ENCODE measurements around the gene KYNU. TPM values are rescaled to one million over a fixed set of nuclear protein-coding genes. Genes with fewer than 3 reads are reported as not detected.
A peak's percentile ranks its signal among the peaks of the same experiment; 100 is the strongest.

Gene KYNU
- total and polyA plus RNA-seq, 9 of the 15 experiments (the other 6 are each of a cell fraction or from before 2014, with no cell fraction given) = 2.6 to 11.6 (median 7.2) TPM

GRCh38 chr2:142935563-142936089 is 58.2 kb downstream of the KYNU start:
- no peaks in the 10 kb centered on the region for H3K9me3 ChIP-seq (replicated peaks; ENCODE audit: control insufficient read depth, insufficient read depth, low read depth, low read length)
- H3K9ac ChIP-seq (ENCODE audit: insufficient read depth in 1 of 2, low read depth in 2 of 2, low read length in 2 of 2) = 0 out of 4 replicates have a peak overlapping the region, but pooled peaks of 1 of the 2 experiments have one; percentile 49
- peak overlapping the region; percentile 67 for H3K4me2 ChIP-seq (ENCODE audit: insufficient read depth, low read length)
- no peaks in the 10 kb centered on the region for H4K20me1 ChIP-seq (replicated peaks; ENCODE audit: control insufficient read depth, insufficient read depth, low read length)
- in situ Hi-C loops (cut with MboI) = no loop called here
- H3K36me3 ChIP-seq (ENCODE audit: control insufficient read depth, insufficient read depth, low read length) = no peaks in the 10 kb centered on the region
- no peak overlapping the region for H3K4me3 ChIP-seq
- intact Hi-C loops (cut with micrococcal nuclease) = no loop called here
- 8% methylated on average over 5 of the region's 10 CpGs for WGBS (ENCODE audit: insufficient coverage, low coverage, missing lambda C conversion rate)
- no peaks in the 10 kb centered on the region for H3K9me1 ChIP-seq (ENCODE audit: control insufficient read depth, insufficient read depth, low read length)
- TF ChIP-seq GABPA (tag; conservative IDR thresholded peaks at IDR 0.05; ENCODE audit: low read depth) = peak; percentile 63
- TF ChIP-seq MAZ (CRISPR knock-in tag; conservative IDR thresholded peaks at IDR 0.05 in 1 of 2, IDR thresholded peaks at IDR 0.05 in 1 of 2) = 0 out of 4 replicates have a peak, but pooled peaks of 1 of the 2 experiments have one; percentile 20
- TF ChIP-seq FOXK2 (conservative IDR thresholded peaks at IDR 0.05 in 1 of 2, IDR thresholded peaks at IDR 0.05 in 1 of 2; ENCODE audit: low read depth in 2 of 2) = no peak
- peak in 1 of 2 experiments; percentile 69; a peak in 1 of 4 replicates for TF ChIP-seq ZNF639 (CRISPR knock-in tag; conservative IDR thresholded peaks at IDR 0.05 in 1 of 2, IDR thresholded peaks at IDR 0.05 in 1 of 2)
- TF ChIP-seq ATF4 (CRISPR knock-in tag; IDR thresholded peaks at IDR 0.05) = peak; percentile 35; the same call in 1 of the 2 replicates
- 0 out of 2 replicates have a peak, but pooled peaks have one; percentile 35 for TF ChIP-seq ZNF23 (CRISPR knock-in tag; IDR thresholded peaks at IDR 0.05)
- TF ChIP-seq NR2C2 (CRISPR knock-in tag; IDR thresholded peaks at IDR 0.05) = no peak
- TF ChIP-seq NR2C2 (tag; IDR thresholded peaks at IDR 0.05) = peak; percentile 40; the same call in 1 of the 2 replicates
- 0 out of 2 replicates have a peak, but pooled peaks have one; percentile 18 for TF ChIP-seq NR2C1 (IDR thresholded peaks at IDR 0.05)
- peak; percentile 19; the same call in 1 of the 2 replicates for TF ChIP-seq NR2C1 (tag; IDR thresholded peaks at IDR 0.05)
- peak; percentile 68; the same call in 1 of the 2 replicates for TF ChIP-seq OTX1 (CRISPR knock-in tag; IDR thresholded peaks at IDR 0.05)
- TF ChIP-seq NEUROD1 (IDR thresholded peaks at IDR 0.05; ENCODE audit: borderline replicate concordance, low read depth, low read length, partially characterized antibody) = no peak
- TF ChIP-seq BRD9 (IDR thresholded peaks at IDR 0.05; ENCODE audit: low read depth, partially characterized antibody) = no peak
- TF ChIP-seq BACH1 (tag; IDR thresholded peaks at IDR 0.05) = peak; percentile 53; the same call in 1 of the 2 replicates
- peak; percentile 40; the same call in 1 of the 2 replicates for TF ChIP-seq ELF1 (tag; IDR thresholded peaks at IDR 0.05)
- peak; percentile 93 for TF ChIP-seq ELF4 (CRISPR knock-in tag; IDR thresholded peaks at IDR 0.05)
- POLR2A ChIA-PET = no interaction called here
- CTCF ChIA-PET (ENCODE audit: low intra/inter-chr PET ratio) = no interaction called here
- BruUV-seq (replicated peaks) = no TSS peak
- no peaks in the 10 kb centered on the region; the same call in 1 of the 3 replicates for H3K79me2 ChIP-seq (ENCODE audit: control insufficient read depth, insufficient read depth, low read length)
- ATAC-seq = no peak
- no peaks in the 10 kb centered on the region for H3K27me3 ChIP-seq (ENCODE audit: control insufficient read depth in 2 of 2, insufficient read depth in 2 of 2, low read length in 2 of 2)
- H3K27ac ChIP-seq (ENCODE audit: extremely low read depth, low read depth, low read length) = peak overlapping the region; percentile 65
- no peak overlapping the region for H2AFZ ChIP-seq (ENCODE audit: low read depth, low read length)
- FAIRE-seq = no peak
- no peaks in the 10 kb centered on the region; a peak in 1 of 5 replicates for H3K4me1 ChIP-seq (replicated peaks in 1 of 2; ENCODE audit: control insufficient read depth in 2 of 2, insufficient read depth in 2 of 2, low read length in 2 of 2)
- peak in 3 of 4 experiments; percentile 13 to 39 (median 20) for DNase-seq (ENCODE audit: extremely low read depth in 1 of 4, low spot score in 3 of 4)

All from K562 (cell line).